ENCODE data around the gene ABCD1. TPM values are rescaled to one million over a fixed set of nuclear protein-coding genes. Genes with fewer than 3 reads are reported as not detected.

Gene ABCD1
- total RNA-seq, 1 donor from 2014 or later, result 32.3 TPM

DNA sequence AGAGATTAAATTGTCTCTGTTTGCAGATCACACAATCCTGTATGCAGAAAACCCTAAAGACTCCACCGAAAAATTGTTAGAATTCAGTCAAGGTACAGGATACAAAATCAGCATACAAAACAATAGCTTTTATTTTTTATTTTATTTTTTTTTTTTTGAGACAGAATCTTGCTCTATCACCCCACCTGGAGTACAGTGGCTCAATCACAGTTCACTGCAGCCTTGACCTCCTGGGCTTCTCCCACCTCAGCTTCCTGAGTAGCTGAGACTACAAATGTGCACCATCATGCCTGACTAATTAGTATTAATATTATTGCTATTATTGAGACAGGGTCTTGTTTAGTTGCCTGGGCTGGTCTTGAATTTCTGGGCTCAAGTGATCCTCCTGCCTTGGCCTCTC lies 30.5 kb downstream of the ABCD1 start:
- no peak for DNase-seq (ENCODE audit: low spot score)

DNA sequence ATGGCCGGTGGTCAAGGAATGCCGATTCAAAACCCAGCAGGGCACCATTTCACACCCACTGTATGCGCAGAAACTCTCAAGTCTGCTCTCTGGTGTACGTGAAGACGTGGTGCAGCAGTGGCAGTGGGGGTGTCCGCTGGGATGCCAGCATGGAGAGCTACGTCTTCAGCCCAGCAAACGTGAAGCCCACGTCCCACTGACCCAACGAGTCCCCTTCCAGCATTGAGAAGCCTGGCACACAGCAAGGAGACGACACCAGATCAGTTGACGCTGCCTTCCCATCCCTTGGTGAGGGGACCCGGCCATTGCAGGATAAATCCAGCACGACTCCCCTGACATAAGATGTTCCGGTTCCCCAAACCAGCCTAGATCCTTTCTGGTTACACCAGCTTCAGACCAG lies 37.2 kb downstream of the ABCD1 start:
- DNase-seq (ENCODE audit: low spot score), result no peak

DNA sequence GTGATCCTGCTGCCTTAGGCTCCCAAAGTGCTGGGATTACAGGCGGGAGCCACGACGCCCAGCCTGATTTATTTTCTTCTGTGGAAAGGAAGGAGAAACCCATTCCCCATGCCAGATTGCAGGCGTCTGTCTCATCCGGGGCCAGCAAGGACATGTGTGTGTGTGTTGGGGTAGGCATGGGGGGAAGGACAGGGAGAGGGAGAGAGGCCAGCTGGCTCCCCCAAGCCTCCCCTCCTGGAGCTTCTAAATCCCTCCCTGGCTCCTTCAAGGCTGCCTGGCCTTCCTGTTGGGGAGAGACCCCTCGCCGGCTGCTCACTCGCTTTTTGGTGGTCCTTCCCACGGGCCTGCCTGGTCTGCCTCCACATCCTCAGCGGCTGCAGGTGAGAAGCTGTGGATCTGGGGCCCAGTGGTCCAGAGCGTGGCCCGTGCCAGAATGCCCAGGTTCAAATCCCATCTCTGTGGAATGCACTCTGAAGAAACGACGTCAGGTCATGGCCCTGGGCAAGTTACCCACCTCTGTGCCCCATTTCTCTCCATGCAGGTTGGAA lies 38.0 kb downstream of the ABCD1 start:
- DNase-seq (ENCODE audit: low spot score), result no peak

DNA sequence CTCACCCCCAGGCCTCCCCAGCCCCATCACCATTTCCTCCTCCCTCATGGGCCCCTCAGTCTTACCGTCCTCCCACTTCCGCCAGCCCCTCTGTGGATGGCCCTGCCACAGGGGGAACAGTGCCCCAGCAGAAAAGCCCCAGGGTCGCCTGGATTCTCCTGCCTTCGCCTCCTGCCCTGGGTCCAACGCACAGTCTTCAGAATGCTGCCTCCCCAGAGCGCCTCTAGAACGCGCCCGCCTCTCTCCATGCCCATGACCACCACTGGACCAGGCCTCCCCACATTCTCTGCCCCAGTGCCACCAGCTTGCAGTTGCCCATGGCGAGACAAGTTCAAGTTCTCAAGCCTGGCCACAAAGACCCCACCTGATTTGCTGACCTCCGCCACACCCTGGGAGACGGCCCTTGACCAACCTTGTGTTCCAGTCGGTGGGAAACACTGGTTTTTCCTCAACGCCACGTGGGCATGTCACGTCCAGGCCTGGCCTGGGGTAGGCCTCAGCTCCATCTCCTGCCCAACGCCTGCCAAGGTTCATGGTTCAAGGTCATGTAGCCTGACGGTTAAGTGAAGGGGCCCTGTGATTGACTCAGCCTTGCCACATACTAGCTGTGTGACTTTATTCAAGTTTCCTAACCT lies 38.8 kb downstream of the ABCD1 start:
- DNase-seq (ENCODE audit: low spot score), result no peak

DNA sequence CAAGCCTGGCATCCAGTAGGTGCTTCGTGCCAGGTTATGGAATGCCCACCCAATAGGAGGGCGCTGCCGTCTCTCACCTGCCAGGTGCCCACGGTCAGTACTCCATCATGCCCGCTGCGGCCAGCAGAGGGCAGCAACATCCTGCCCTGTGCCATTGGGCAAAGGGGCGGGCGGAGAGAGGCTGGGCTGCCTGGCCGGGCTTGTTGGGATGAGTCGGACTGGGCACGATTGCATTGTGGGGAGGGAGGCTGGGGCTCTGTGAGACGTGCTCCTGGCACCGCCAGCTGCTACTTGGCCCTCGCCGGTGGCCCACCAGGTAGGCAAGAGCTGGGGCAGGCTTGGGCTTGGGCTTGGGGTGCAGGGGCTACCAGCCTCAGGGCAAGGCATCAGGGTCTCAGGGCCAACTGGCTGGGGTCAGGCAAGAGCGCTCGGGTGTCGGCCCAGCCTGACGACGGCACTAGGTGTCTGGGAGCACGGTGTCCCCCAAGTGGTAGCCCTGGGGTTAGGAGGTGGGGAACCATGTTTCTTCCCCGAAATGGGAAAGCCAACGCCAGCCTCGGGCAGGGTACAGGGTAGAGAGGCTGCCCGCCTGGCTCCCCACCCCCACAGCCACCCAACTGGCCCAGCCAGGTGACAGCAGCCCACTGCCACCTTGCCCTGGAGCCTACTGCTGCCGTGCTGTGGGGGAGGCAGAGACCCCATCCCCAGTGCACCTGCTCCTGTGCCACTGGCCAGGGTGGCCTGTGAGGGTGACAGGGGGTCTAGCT lies 39.5 kb downstream of the ABCD1 start, which contains the start of gene PLXNB3:
Gene PLXNB3, plus strand, starts transcription at position 261 of the 767 bp plus-strand sequence. CDS start 1,287 bp downstream, outside the sequence.
- no peak for DNase-seq (ENCODE audit: low spot score)

DNA sequence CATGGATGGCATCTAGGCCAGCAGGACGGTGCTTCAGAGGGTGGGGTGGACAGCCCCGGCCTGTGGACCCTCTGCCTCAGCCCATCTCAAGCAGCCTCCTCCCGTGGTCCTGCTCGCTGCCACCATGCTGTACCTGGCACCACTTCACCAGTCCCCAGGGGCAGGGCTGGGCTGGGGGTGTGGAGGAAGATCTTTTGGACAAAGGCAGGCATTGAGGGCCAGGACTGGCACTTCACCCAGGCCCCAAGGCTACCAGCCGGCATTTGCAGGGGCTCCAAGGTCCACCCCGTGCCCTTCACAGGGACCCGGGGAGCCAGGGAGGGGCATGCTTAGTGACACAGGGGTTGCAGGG lies 40.1 kb downstream of the ABCD1 start:
- DNase-seq (ENCODE audit: low spot score), result no peak

DNA sequence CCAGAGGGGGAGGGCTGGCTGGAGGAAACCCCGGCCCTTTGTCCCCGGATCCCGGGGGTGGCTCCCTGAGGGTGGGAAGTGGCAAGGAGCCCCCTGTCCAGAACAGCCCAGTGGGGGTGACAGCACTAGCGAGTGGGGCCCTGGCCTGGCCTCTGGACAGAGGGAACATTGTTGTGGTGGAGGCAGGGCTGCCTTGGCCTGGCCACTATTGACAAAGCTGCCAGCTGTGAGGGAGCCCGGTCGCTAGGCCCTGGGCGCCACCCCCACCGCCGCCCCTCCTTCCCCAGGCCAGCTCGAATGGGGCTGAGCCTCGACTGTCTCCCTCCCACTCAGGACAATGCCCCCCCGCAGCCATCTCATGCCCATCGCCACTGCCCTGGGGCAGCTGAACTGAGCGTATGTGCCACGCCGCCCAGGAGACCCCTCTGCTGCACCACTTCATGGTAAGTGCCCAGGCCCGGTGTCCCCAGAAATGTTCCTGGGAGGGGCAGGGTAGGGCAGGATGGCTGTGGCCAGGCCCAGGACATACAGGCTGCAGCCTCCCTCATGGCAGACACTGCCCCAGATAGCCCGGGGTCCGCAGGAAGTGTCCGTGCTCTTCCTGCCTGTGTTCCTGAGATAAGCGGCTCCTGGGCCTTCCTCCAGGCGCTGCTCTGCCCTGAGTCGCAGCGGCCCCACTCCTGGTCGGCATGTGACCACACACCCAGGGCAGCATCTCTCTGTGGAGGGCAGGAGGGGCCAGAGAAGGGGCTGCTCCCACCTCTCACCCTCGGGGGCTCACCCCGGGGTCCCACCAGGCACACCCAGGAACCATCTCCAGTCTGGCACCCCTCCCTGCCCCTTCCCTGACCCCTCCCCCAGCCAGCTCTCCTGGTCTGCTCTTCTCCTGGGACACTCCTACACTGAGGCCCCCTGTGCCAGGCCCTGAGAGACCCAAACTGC lies 40.8 kb downstream of the ABCD1 start:
- DNase-seq (ENCODE audit: low spot score), result no peak

DNA sequence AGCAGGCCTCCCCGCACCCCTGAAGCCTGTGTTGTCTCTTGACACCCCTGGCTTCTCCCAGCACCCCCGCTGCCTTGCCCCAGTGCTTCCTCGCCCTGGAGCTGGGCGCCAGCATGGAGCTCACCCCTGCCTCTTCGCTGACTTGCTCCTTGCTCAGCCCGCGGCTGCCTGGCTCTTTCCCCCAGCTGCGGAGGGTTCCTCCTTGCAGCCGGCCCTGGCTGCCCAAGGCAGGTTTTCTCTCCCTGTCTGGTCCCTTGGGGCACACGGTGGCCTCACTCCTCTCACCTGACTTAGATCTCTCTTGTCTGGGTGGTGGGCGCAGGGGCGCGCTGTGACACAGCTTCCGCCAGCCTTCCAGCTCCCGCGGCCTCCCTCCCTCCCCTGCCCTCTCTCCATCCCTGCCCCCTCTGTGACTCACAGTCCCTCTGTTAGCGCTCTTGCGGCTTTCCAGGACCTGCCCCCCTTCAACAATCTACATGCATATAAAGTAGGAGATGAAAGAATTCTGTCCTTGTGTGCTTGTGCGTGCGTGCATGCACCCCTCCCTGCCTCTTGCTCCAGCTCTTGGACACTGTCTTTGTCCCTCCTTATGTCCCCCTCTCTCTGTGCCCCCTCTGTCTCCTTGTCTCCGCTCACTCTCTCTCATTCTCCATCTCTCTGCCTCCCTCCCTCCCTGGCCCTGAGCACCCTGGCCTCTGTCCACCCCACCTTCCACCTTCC lies 41.6 kb downstream of the ABCD1 start:
- DNase-seq (ENCODE audit: low spot score), result no peak

DNA sequence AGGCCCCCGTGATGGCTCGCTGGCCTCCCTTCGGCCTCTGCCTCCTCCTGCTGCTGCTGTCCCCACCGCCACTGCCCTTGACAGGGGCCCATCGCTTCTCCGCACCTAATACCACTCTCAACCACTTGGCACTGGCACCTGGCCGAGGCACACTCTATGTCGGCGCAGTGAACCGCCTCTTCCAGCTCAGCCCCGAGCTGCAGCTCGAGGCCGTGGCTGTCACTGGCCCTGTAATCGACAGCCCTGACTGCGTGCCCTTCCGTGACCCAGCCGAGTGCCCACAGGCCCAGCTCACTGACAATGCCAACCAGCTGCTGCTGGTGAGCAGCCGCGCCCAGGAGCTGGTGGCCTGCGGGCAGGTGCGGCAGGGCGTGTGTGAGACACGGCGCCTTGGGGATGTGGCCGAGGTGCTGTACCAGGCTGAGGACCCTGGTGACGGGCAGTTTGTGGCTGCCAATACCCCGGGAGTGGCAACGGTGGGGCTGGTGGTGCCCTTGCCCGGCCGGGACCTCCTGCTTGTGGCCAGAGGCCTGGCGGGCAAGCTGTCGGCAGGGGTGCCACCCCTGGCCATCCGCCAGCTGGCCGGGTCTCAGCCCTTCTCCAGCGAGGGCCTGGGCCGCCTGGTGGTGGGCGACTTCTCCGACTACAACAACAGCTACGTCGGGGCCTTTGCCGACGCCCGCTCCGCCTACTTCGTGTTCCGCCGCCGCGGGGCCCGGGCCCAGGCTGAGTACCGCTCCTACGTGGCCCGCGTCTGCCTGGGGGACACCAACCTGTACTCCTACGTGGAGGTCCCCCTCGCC lies 42.4 kb downstream of the ABCD1 start:
- no peak for DNase-seq (ENCODE audit: low spot score)

DNA sequence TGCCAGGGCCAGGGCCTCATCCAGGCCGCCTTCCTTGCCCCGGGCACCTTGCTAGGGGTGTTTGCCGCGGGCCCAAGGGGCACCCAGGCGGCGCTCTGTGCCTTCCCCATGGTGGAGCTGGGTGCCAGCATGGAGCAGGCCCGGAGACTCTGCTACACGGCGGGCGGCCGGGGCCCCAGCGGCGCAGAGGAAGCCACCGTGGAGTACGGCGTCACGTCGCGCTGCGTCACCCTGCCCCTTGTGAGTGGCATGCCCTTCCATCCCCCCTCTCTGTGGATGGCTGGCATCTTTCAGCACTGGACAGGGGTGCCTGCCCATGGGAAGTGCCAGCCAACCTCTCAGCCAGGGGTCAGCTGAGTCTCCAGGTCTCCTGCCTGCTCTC lies 43.0 kb downstream of the ABCD1 start:
- no peak for DNase-seq (ENCODE audit: low spot score)

DNA sequence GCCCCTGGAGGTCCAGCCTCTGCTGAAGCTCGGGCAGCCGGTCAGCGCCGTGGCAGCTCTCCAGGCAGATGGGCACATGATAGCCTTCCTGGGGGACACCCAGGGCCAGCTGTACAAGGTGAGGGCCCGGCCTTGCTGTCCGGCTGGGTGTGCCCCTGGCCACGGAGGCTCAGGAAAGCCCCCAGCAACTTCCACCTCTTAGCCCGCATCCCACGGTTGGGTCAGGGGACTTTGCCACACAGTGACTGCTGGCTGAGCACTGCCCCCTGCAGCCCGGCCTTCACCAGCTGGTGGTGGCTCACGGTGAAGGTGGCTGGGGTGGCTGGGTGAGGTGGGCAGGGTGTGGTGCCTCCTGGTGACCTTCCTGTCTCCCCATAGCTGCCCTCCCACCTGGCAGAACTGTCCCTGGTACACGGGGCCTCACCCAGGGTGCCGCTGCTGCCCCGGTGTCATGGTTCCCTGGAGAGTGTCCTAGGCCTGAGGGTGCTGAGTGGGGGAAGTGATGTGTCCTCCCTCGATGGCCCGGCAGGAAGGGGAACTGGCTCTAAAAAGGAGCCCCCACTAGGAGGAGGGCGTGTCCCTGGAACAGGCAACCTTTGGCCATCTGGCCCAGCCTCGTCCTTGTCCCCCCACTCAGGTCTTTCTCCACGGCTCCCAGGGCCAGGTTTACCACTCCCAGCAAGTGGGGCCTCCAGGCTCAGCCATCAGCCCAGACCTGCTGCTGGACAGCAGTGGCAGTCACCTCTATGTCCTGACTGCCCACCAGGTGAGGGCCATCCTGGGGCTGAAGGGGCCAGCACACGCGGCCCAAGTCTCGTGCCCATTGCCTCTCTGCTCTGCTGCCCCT lies 43.9 kb downstream of the ABCD1 start:
- no peak for DNase-seq (ENCODE audit: low spot score)

DNA sequence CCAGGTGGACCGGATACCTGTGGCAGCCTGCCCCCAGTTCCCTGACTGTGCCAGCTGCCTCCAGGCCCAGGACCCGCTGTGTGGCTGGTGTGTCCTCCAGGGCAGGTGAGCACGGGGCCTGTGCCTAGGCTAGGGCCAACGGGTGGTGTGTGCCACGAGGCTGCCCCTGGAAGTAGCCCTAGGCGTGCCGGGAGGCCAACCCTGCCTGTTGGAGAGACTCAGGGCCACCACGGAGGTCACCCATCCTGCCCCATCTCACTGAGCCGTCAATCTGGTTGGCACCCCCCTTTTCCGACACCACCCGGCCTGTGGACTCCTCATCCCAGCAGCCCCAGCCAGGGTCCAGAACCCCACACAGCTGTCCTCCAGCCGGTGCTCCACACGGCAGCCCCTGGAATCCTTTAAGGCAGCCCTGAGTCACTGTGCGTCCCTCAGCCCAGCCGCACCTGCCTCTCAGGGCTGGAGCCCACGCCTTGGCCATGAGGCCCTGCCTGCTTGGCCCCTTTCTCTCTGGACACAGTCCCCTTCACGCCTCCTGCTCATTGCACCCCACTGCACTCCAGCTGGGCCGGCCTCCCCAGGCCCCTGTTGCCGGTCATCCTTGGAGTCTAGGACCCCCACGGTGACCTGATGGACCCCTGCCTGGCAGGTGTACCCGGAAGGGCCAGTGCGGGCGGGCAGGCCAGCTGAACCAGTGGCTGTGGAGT lies 44.7 kb downstream of the ABCD1 start:
- no peak for DNase-seq (ENCODE audit: low spot score)

DNA sequence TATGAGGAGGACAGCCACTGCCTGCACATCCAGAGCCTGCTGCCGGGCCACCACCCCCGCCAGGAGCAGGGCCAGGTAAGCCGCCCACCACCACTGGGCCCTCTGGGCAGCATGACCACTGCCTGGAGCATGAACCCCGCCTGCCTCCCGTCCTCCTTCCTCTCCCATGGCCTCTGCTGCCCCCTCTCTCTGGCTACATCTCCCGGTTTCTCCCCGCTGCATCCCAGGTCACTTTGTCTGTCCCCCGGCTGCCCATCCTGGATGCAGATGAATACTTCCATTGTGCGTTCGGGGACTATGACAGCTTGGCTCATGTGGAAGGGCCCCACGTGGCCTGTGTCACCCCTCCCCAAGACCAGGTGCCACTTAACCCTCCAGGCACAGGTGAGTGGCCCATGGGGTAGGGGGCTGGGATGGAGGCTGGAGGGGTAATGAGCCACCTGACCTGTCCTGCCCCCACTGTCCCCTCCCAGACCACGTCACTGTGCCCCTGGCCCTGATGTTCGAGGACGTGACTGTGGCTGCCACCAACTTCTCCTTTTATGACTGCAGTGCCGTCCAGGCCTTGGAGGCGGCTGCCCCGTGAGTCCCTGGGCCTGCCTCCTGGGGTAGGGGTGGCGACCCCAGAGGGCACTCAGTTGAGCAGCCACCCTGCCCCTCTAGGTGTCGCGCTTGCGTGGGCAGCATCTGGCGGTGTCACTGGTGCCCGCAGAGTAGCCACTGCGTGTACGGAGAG lies 45.4 kb downstream of the ABCD1 start:
- DNase-seq (ENCODE audit: low spot score), result no peak

DNA sequence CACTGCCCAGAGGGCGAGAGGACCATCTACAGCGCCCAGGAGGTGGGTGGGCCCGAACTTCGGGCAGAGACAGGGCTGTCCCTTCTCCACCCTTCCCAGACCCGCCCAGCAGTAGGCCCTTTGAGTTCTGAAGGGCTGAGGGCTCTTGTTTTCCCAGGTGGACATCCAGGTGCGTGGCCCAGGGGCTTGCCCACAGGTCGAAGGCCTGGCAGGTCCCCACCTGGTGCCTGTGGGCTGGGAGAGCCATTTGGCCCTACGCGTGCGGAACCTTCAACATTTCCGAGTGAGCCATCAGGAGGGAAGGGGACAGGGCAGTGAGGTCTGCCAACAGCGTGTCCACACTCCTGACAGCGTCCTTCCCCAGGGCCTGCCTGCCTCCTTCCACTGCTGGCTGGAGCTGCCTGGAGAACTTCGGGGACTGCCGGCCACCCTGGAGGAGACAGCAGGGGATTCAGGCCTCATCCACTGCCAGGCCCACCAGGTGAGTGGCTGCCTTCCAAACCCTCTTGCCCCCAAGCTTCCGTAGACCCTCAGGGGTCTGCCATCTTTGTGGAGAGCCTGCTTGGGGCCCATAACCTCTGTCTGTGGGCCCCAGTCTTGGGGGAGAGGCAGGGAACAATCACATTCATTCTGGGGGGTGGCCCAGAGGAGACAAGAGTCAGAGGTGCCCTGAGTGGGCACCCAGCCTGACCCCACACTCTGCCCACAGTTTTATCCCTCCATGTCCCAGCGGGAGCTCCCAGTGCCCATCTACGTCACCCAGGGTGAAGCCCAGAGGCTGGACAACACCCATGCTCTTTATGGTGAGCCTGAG lies 46.2 kb downstream of the ABCD1 start:
- DNase-seq (ENCODE audit: low spot score), result no peak

DNA sequence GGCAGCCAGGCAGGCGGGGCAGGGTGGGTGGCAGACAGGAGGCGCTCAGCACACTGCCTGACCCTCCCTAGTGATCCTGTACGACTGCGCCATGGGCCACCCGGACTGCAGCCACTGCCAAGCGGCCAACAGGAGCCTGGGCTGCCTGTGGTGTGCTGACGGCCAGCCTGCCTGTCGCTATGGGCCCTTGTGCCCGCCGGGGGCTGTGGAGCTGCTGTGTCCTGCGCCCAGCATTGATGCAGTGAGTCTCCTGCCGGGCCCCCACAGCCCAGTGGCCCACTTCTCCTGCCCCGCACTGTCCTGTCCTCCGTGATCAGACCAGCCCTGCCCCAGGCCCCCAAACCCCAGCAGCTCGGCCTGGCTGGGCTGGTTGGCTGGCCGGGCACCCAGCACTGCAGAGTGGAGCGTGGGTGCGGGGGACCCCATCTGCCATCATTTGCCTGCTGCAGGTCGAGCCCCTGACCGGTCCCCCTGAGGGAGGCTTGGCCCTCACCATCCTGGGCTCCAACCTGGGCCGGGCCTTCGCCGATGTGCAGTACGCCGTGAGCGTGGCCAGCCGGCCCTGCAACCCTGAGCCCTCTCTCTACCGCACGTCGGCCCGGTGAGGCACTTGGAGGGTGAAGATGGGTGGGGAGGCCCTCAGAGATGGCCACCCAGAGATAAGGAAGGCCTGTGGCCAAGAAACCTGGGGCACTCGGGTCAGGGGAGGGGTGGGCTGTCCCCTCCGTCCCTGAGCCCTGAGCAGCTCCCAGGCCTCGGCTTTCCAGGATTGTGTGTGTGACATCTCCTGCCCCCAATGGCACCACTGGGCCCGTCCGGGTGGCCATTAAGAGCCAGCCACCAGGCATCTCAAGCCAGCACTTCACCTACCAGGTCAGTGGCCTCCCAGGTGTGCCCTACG lies 47.0 kb downstream of the ABCD1 start:
- DNase-seq (ENCODE audit: low spot score), result no peak
